GM12872 (cell line): Measurements from ENCODE around the gene AMPD3.

ENCODE experiments used
- TF ChIP-seq, protein P1 (sequence below): IDR thresholded peaks from 3 replicates; pipeline ENCODE4 v1.5.1; 2011; ENCODE audit warnings: low read depth, mild to moderate bottlenecking, low read length, moderate library complexity; ENCODE audit not compliant: insufficient read depth

Gene AMPD3

GRCh38 chr11:10426475-10426874 lies 28.6 kb upstream of the AMPD3 start:
- TF ChIP-seq, protein P1, sequence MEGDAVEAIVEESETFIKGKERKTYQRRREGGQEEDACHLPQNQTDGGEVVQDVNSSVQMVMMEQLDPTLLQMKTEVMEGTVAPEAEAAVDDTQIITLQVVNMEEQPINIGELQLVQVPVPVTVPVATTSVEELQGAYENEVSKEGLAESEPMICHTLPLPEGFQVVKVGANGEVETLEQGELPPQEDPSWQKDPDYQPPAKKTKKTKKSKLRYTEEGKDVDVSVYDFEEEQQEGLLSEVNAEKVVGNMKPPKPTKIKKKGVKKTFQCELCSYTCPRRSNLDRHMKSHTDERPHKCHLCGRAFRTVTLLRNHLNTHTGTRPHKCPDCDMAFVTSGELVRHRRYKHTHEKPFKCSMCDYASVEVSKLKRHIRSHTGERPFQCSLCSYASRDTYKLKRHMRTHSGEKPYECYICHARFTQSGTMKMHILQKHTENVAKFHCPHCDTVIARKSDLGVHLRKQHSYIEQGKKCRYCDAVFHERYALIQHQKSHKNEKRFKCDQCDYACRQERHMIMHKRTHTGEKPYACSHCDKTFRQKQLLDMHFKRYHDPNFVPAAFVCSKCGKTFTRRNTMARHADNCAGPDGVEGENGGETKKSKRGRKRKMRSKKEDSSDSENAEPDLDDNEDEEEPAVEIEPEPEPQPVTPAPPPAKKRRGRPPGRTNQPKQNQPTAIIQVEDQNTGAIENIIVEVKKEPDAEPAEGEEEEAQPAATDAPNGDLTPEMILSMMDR: no peak

- TF ChIP-seq, protein P1: no peak
Measured at GRCh38 chr11:10428453-10428852, 26.6 kb upstream of the AMPD3 start.

- TF ChIP-seq, protein P1: no peak
Measured at GRCh38 chr11:10429526-10429925, 25.5 kb upstream of the AMPD3 start.

DNA sequence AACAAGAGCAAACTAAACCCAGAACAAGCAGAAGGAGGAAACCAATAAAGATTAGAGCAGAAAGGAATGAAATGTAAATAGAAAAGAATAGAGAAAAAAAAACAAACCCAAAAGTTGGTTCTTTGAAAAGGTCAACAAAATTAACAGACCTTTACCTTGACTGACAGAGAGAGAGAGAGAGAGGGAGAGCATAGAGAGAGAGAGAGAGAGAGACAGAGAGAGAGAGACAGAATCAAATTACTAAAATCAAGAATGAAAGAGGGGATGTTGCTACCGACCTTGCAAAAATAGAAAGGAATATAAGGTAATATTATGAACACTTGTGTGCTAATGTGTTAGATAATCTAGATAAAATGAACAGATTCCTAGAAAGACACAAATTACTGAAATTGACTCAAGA lies 22.6 kb upstream of the AMPD3 start:
- TF ChIP-seq, protein P1: no peak

DNA sequence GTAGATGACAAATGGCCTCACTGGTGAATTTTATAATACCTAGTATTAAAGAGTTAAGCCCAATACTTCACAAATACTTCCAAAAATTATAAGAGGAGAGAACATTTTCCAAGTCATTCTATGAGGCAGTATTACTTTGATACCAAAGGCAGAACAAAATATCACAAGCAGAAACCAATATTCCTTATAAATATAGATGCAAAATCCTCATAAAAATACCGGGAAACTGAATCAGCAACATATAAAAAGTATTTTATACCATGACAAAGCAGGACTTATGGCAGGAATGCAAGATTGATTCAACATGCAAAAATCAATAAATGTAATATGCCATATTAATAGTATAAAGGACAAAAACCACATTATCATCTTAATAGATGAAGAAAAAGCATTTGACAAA lies 22.1 kb upstream of the AMPD3 start:
- TF ChIP-seq, protein P1: no peak

GRCh38 chr11:10436224-10436623 lies 18.8 kb upstream of the AMPD3 start:
- TF ChIP-seq, protein P1: no peak

- TF ChIP-seq, protein P1: no peak
Measured at GRCh38 chr11:10438458-10438857, 16.6 kb upstream of the AMPD3 start.

- TF ChIP-seq, protein P1: no peak
Measured at GRCh38 chr11:10439351-10439750, 15.7 kb upstream of the AMPD3 start.
